Panc1 (cell line): ENCODE results near the gene LGI4. TPM values are rescaled to one million over a fixed set of nuclear protein-coding genes. Genes with fewer than 3 reads are reported as not detected.

ENCODE experiments used
- ATAC-seq: fragments of 200-7000 bp; cut with Tn5 transposase; 2 replicates; pipeline ENCODE4 v1.9.1; 2020; ENCODE audit warnings: mild to moderate bottlenecking, moderate library complexity
- BruUV-seq: library from RNA; stranded (reverse); fragments of 400-500 nt; replicated peaks from 2 replicates; lab custom pipeline; 2021; lab: Mats Ljungman, UMichigan
- CTCF ChIA-PET: fragments of 300-600 bp; sonication (Branson Sonifier 250); formaldehyde crosslinking; loops from one replicate; lab custom pipeline; 2022; ENCODE audit warnings: antibody characterized with exemption; lab: Charles Lee
- POLR2A ChIA-PET: fragments of 300-600 bp; sonication (Branson Sonifier 250); formaldehyde crosslinking; loops from one replicate; lab custom pipeline; 2022; ENCODE audit warnings: antibody characterized with exemption; lab: Charles Lee
- DNase-seq: peaks from one replicate; pipeline ENCODE4 v3.0.0-alpha.2; 2010; ENCODE audit warnings: low read depth, low spot score
- H3K27ac ChIP-seq: 2 replicates; pipeline ENCODE4 v1.5.1; 2011; ENCODE audit warnings: mild to moderate bottlenecking, low read length, inconsistent platforms
- H3K27me3 ChIP-seq: fragments of 200-500 bp; sonication (Bioruptor generic); 2 replicates; pipeline ENCODE4 v1.6.0; 2014; ENCODE audit warnings: low read length, inconsistent platforms; ENCODE audit not compliant: control insufficient read depth, insufficient read depth
- H3K36me3 ChIP-seq: fragments of 200-500 bp; sonication (Bioruptor generic); 2 replicates; pipeline ENCODE4 v1.5.1; 2014; ENCODE audit warnings: inconsistent platforms, mild to moderate bottlenecking, low read length, moderate library complexity; ENCODE audit not compliant: control insufficient read depth, insufficient read depth
- H3K4me1 ChIP-seq: 2 replicates; pipeline ENCODE4 v1.5.1; 2011; ENCODE audit warnings: inconsistent platforms, mild to moderate bottlenecking, low read length, moderate library complexity; ENCODE audit not compliant: control insufficient read depth, insufficient read depth
- H3K4me3 ChIP-seq, 2 experiments: 2 replicates each; pipeline ENCODE4 v1.5.1; 2011 to 2012; ENCODE audit warnings: low read depth in 2 of 2, low read length in 2 of 2, mild to moderate bottlenecking in 2 of 2, inconsistent platforms in 1 of 2, moderate library complexity in 1 of 2
- H3K9me3 ChIP-seq: fragments of 200-500 bp; sonication (Bioruptor generic); 2 replicates; pipeline ENCODE4 v1.5.1; 2014; ENCODE audit warnings: low read depth, mild to moderate bottlenecking, inconsistent platforms, low read length, moderate library complexity; ENCODE audit not compliant: control insufficient read depth, insufficient read depth
- CTCF ChIP-seq: fragments of 450-650 bp; IDR thresholded peaks from 2 replicates; pipeline ENCODE4 v1.5.1; 2017; ENCODE audit warnings: mild to moderate bottlenecking
- POLR2AphosphoS5 ChIP-seq: IDR thresholded peaks from 2 replicates; pipeline ENCODE4 v1.6.1; 2012; ENCODE audit warnings: mild to moderate bottlenecking, low read depth, low read length, moderate library complexity
- REST ChIP-seq, 2 experiments: IDR thresholded peaks; 2 replicates each; pipeline ENCODE4 v1.6.1; 2011 to 2012; ENCODE audit warnings: low read depth in 2 of 2, control low read depth in 1 of 2, low read length in 1 of 2, mild to moderate bottlenecking in 1 of 2, moderate library complexity in 1 of 2; ENCODE audit not compliant: insufficient read depth in 1 of 2
- SIN3A ChIP-seq: IDR thresholded peaks from 2 replicates; pipeline ENCODE4 v1.6.1; 2012; ENCODE audit warnings: low read depth, mild to moderate bottlenecking, low read length, moderate library complexity, borderline replicate concordance; ENCODE audit not compliant: insufficient read depth
- TCF7L2 ChIP-seq: IDR thresholded peaks from 2 replicates; pipeline ENCODE4 v1.6.1; 2011; ENCODE audit warnings: mild to moderate bottlenecking, low read depth, low read length, inconsistent platforms
- in situ Hi-C: cut with HindIII; loops from 2 replicates; pipeline ENCODE4 v1.10.0; 2016; ENCODE audit warnings: low sequenced_read_pairs, low pct_unique_long_range_greater_than_20kb
- intact Hi-C: fragments of 100-400 bp; cut with micrococcal nuclease; formaldehyde crosslinking; loops from one replicate; pipeline ENCODE4 v1.10.0; 2022; ENCODE audit not compliant: unreplicated experiment
- total RNA-seq: library from RNA; stranded (reverse); gene quantifications from one replicate; pipeline ENCODE4 v1.2.1, GENCODE V29; 2021; ENCODE audit not compliant: unreplicated experiment

Gene LGI4
- total RNA-seq, 1 experiment from 2014 or later, result 0.18 TPM

DNA sequence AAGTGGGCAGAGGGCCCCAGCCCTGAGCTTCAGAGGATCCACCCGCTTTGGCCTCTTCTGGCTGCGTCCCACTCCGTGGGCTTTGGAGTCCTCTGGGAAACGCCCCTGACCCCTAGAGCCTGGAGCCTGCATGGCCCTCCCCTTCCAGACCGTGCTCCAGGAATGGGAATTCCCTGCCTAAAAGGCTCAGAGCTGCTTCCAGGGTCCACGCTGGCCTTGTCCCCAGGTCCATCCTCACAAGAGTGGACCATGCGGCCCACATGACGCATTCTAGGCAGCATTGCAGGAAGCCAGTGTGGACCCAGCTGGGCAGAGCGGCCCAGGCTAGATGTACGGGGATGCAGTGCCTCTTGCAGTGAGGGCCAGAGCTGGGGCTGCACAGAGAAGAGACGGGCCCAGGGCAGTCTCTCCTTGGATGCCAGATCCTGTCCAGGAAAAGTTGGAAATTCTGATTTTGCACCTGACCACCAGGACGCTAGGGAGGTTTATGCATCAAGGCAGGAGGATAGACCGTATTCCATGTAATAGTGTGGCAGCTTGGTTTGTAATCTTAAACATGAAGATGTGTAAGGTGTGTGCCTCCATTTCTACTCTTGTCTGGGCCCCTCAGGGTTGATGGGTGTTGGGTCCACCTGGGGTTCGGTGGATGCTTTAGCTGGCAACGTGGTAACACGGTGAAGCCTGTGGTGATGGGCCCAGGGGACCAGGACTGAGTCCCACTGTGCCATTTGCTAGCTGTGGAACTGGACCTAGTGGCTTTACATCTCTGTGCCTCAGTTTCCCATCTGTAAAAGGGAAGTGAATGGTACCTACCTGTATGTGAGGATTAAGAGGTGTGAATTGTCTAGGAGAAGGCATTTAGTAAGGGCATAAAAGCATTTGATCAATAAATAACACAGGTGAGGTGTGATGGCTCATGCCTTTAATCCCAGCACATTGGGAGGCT is 34.0 kb downstream of the LGI4 start:
- in situ Hi-C loops, result no loop called here
- TF ChIP-seq REST (IDR thresholded peaks at IDR 0.05; ENCODE audit: insufficient read depth in 1 of 2, low read depth in 2 of 2, low read length in 1 of 2), result no peak
- TF ChIP-seq CTCF, result no peak
- no peak for TF ChIP-seq SIN3A
- TF ChIP-seq TCF7L2, result no peak
- TF ChIP-seq POLR2AphosphoS5, result no peak
- H3K27me3 ChIP-seq, result no peaks in the 10 kb centered on the region
- H3K4me1 ChIP-seq, result no peaks in the 10 kb centered on the region
- H3K36me3 ChIP-seq, result no peaks in the 10 kb centered on the region
- H3K4me3 ChIP-seq, result no peak overlapping the region
- ATAC-seq (peak; percentile 31; the same call in 1 of the 2 replicates), DNase-seq (no peak)
- no peaks in the 10 kb centered on the region for H3K9me3 ChIP-seq
- BruUV-seq, result no TSS peak
- intact Hi-C loops, result no loop called here
- ChIA-PET POLR2A (interaction anchor here (0.7 kb wide), 1 partner anchor 11 kb away, joined by 4 read pairs; no protein-coding TSS in a partner anchor), CTCF (no interaction called here)
- H3K27ac ChIP-seq, result no peak overlapping the region

GRCh38 chr19:35099897-35100275 is 35.0 kb downstream of the LGI4 start:
- Histone ChIP-seq H3K4me1 (no peaks in the 10 kb centered on the region), H3K27me3 (no peaks in the 10 kb centered on the region), H3K4me3 (no peak overlapping the region), H3K9me3 (no peaks in the 10 kb centered on the region), H3K27ac (no peak overlapping the region), H3K36me3 (no peaks in the 10 kb centered on the region)
- DNase-seq, result no peak
- intact Hi-C loops, result loop anchor here (10.0 kb wide), 1 partner anchor 55 kb away; the partner anchor contains the start of gene HPN
- POLR2A ChIA-PET, result no interaction called here
- in situ Hi-C loops, result no loop called here
- no TSS peak for BruUV-seq
- TF ChIP-seq SIN3A, result no peak
- TF ChIP-seq REST (IDR thresholded peaks at IDR 0.05; ENCODE audit: insufficient read depth in 1 of 2, low read depth in 2 of 2, low read length in 1 of 2), result no peak
- TF ChIP-seq TCF7L2, result no peak
- no peak for TF ChIP-seq POLR2AphosphoS5
- TF ChIP-seq CTCF, result no peak
- no peak for ATAC-seq
- CTCF ChIA-PET, result no interaction called here
